H1 (cell line): Measurements from ENCODE around the gene SPINK1. TPM values are rescaled to one million over a fixed set of nuclear protein-coding genes. Genes with fewer than 3 reads are reported as not detected.

Experiments used
- polyA plus RNA-seq, 7 experiments: library from polyadenylated mRNA; depleted of rRNA in 3 of 7; stranded (reverse) in 5 of 7; unstranded in 2 of 7; fragments of >200 nt in 5 of 7; fragments of 200-250 nt in 2 of 7; gene quantifications; 1 replicate in 5 of 7; 2 replicates in 1 of 7; 4 replicates in 1 of 7; pipeline versions ENCODE4 v1.2.1 to v1.2.3, GENCODE V29; 2011 to 2013; ENCODE audit warnings: missing spikeins in 2 of 7, mixed read lengths in 2 of 7
- total RNA-seq: library from RNA; stranded (reverse); fragmentation: NEBNext Ultra II Directional; extraction: Animal tissue kit (Norgen Biotek cat#: 25700); gene quantifications from 2 replicates; pipeline ENCODE4 v1.2.1, GENCODE V29; 2021

Gene SPINK1
- total and polyA plus RNA-seq, 2 of the 8 experiments (the other 6 are each of a cell fraction or from before 2014, with no cell fraction given): 0.48 to 1.3 TPM

Other genes starting within 250 kb of the SPINK1 start
- 13.4 and 13.6 TPM in 2 replicates for gene JAKMIP2, start 48.9 kb downstream of the SPINK1 start, total RNA-seq
- gene JAKMIP2, start 48.9 kb downstream of the SPINK1 start, polyA plus RNA-seq (2011; rRNA removed): 2.4 and 3.2 TPM in 2 replicates
- gene SCGB3A2, start 47.0 kb upstream of the SPINK1 start, total RNA-seq: 63.6 and 74.3 TPM in 2 replicates
- gene SCGB3A2, start 47.0 kb upstream of the SPINK1 start, polyA plus RNA-seq (2011; rRNA removed): 36.7 and 47.1 TPM in 2 replicates
- gene C5orf46, start 74.9 kb upstream of the SPINK1 start, total RNA-seq: not detected in 2 replicates
- gene C5orf46, start 74.9 kb upstream of the SPINK1 start, polyA plus RNA-seq (2011; rRNA removed): not detected in 2 replicates
- 2.0 and 2.2 TPM in 2 replicates for gene SPINK5, start 232.3 kb upstream of the SPINK1 start, total RNA-seq
- 0.97 and 1.4 TPM in 2 replicates for gene SPINK5, start 232.3 kb upstream of the SPINK1 start, polyA plus RNA-seq (2011; rRNA removed)